ENCODE measurements around the gene REEP1. TPM values are rescaled to one million over a fixed set of nuclear protein-coding genes. Genes with fewer than 3 reads are reported as not detected.

REEP1 gene
- total and polyA plus RNA-seq, 9 of the 15 experiments (the other 6 are each of a cell fraction or from before 2014, with no cell fraction given): 0.11 to 0.67 (median 0.13) TPM

- TF ChIP-seq FOXA3 (CRISPR knock-in tag; conservative IDR thresholded peaks at IDR 0.05 in 1 of 2, IDR thresholded peaks at IDR 0.05 in 1 of 2): no peak
- TF ChIP-seq ZNF75A (CRISPR knock-in tag; IDR thresholded peaks at IDR 0.05): 0 out of 2 replicates have a peak, but pooled peaks have one; percentile 52
- 0 out of 2 replicates have a peak, but pooled peaks have one; percentile 19 for TF ChIP-seq EP300 (IDR thresholded peaks at IDR 0.05; ENCODE audit: low read length)
- no peak for TF ChIP-seq HEY1 (CRISPR knock-in tag; IDR thresholded peaks at IDR 0.05; ENCODE audit: borderline replicate concordance)
- TF ChIP-seq SMARCA5 (IDR thresholded peaks at IDR 0.05): no peak
- TF ChIP-seq BCOR (IDR thresholded peaks at IDR 0.05): peak; percentile 45; the same call in 1 of the 2 replicates
- TF ChIP-seq ZNF655 (CRISPR knock-in tag; IDR thresholded peaks at IDR 0.05): no peak
- no peak for TF ChIP-seq PYGO2 (tag; IDR thresholded peaks at IDR 0.05)
- TF ChIP-seq ZNF79 (CRISPR knock-in tag; IDR thresholded peaks at IDR 0.05; ENCODE audit: low read depth): no peak
- TF ChIP-seq FOXM1 (IDR thresholded peaks at IDR 0.05; ENCODE audit: low read depth): no peak
- TF ChIP-seq FOXM1 (CRISPR knock-in tag; IDR thresholded peaks at IDR 0.05; ENCODE audit: low read depth): no peak
- TF ChIP-seq ATF4 (CRISPR knock-in tag; IDR thresholded peaks at IDR 0.05): peak; percentile 76
- no peak; a peak in 1 of 4 replicates for TF ChIP-seq RCOR1 (IDR thresholded peaks at IDR 0.05; ENCODE audit: borderline replicate concordance in 1 of 2, low read depth in 2 of 2, low read length in 2 of 2)
- TF ChIP-seq MTF1 (CRISPR knock-in tag; IDR thresholded peaks at IDR 0.05; ENCODE audit: borderline replicate concordance): no peak
- TF ChIP-seq SMAD2 (IDR thresholded peaks at IDR 0.05; ENCODE audit: low read depth, low read length): no peak
- no peak for TF ChIP-seq TBL1XR1 (IDR thresholded peaks at IDR 0.05; ENCODE audit: low read length in 2 of 2)
- TF ChIP-seq TAF15 (IDR thresholded peaks at IDR 0.05; ENCODE audit: low read depth, low read length): no peak
- no peak for TF ChIP-seq BRF1 (IDR thresholded peaks at IDR 0.05; ENCODE audit: borderline replicate concordance, extremely low read depth, insufficient read length)
- TF ChIP-seq CSDE1 (IDR thresholded peaks at IDR 0.05): peak in 1 of 2 experiments; percentile 63; a peak in 2 of 4 replicates
- no peak; the same call in 1 of the 2 replicates for TF ChIP-seq ILF3 (IDR thresholded peaks at IDR 0.05; ENCODE audit: borderline replicate concordance)
- no peak for TF ChIP-seq XRCC3 (IDR thresholded peaks at IDR 0.05)
- no peak for TF ChIP-seq ATF1 (CRISPR knock-in tag; IDR thresholded peaks at IDR 0.05)
- TF ChIP-seq ATF1 (tag; IDR thresholded peaks at IDR 0.05): peak; percentile 93
- no peak for TF ChIP-seq RBM15 (IDR thresholded peaks at IDR 0.05; ENCODE audit: insufficient read depth, low read length)
- TF ChIP-seq ZBTB9 (CRISPR knock-in tag; IDR thresholded peaks at IDR 0.05): peak; percentile 94
- peak; percentile 91 for TF ChIP-seq HNRNPLL (IDR thresholded peaks at IDR 0.05; ENCODE audit: low read depth, low read length, poor library complexity, severe bottlenecking)
Observed at GRCh38 chr2:86195055-86195807, 142.2 kb downstream of the REEP1 start, which contains the start of gene IMMT (continued).
